ENCODE data around the gene LRRC38. TPM values are rescaled to one million over a fixed set of nuclear protein-coding genes. Genes with fewer than 3 reads are reported as not detected.
A peak's percentile ranks its signal among the peaks of the same experiment; 100 is the strongest.

Gene LRRC38
- total and polyA plus RNA-seq, 4 experiments from 2014 or later = not detected

- intact Hi-C loops (cut with micrococcal nuclease) = no loop called here
- ChIA-PET POLR2A (ENCODE audit: partially characterized antibody) (no interaction called here), CTCF (ENCODE audit: partially characterized antibody) (no interaction called here)
- H3K4me1 ChIP-seq (ENCODE audit: insufficient read depth, low read length) = no peaks in the 10 kb centered on the region
- no peaks in the 10 kb centered on the region for H3K36me3 ChIP-seq (ENCODE audit: insufficient read depth, low read length)
- no peaks in the 10 kb centered on the region for H3K36me3 Mint-ChIP-seq
- no peak overlapping the region for H3K4me3 ChIP-seq (ENCODE audit: low read length in 2 of 2)
- H3K27me3 Mint-ChIP-seq = peaks cover 11 to 26% of the 10 kb centered on the region in 2 donors
- no peaks in the 10 kb centered on the region for H3K4me1 Mint-ChIP-seq
- H3K9me3 Mint-ChIP-seq = peaks cover 0 to 12% (median 3%) of the 10 kb centered on the region in 8 donors
- H3K27ac Mint-ChIP-seq = peak overlapping the region in 1 of 7 donors; percentile 50
- no peaks in the 10 kb centered on the region for H3K27me3 ChIP-seq (ENCODE audit: insufficient read depth, low read length)
- DNase-seq = no peak
- no peaks in the 10 kb centered on the region for H3K9me3 ChIP-seq (ENCODE audit: control insufficient read depth in 1 of 2, low read length in 2 of 2)
- H3K4me3 Mint-ChIP-seq = no peak overlapping the region
- no peak overlapping the region for H3K27ac ChIP-seq (ENCODE audit: low read depth, low read length)
These were observed 3.5 kb upstream of the LRRC38 start for GRCh38 chr1:13517193-13517812.

GRCh38 chr1:13516606-13517005 is 2.8 kb upstream of the LRRC38 start:
- ChIA-PET CTCF (ENCODE audit: partially characterized antibody) (no interaction called here), POLR2A (ENCODE audit: partially characterized antibody) (no interaction called here)
- intact Hi-C loops (cut with micrococcal nuclease) = no loop called here
- Histone ChIP-seq H3K4me3 (ENCODE audit: low read length in 2 of 2) (no peak overlapping the region), H3K27me3 (ENCODE audit: insufficient read depth, low read length) (no peaks in the 10 kb centered on the region), H3K9me3 (ENCODE audit: control insufficient read depth in 1 of 2, low read length in 2 of 2) (no peaks in the 10 kb centered on the region), H3K4me1 (ENCODE audit: insufficient read depth, low read length) (no peaks in the 10 kb centered on the region), H3K27ac (ENCODE audit: low read depth, low read length) (no peak overlapping the region), H3K36me3 (ENCODE audit: insufficient read depth, low read length) (no peaks in the 10 kb centered on the region)
- Mint-ChIP-seq H3K9me3 (peaks cover 0 to 12% (median 3%) of the 10 kb centered on the region in 8 donors), H3K27me3 (peaks cover 13 to 29% of the 10 kb centered on the region in 2 donors), H3K4me3 (no peak overlapping the region), H3K4me1 (peaks cover 0 to 2% (median 0%) of the 10 kb centered on the region in 4 donors), H3K36me3 (no peaks in the 10 kb centered on the region), H3K27ac (no peak overlapping the region)
- no peak for DNase-seq

GRCh38 chr1:13514821-13515220 is 1.0 kb upstream of the LRRC38 start:
- CTCF ChIA-PET (ENCODE audit: partially characterized antibody) = no interaction called here
- Histone ChIP-seq H3K9me3 (ENCODE audit: control insufficient read depth in 1 of 2, low read length in 2 of 2) (no peaks in the 10 kb centered on the region), H3K4me3 (ENCODE audit: low read length in 2 of 2) (no peak overlapping the region), H3K4me1 (ENCODE audit: insufficient read depth, low read length) (no peaks in the 10 kb centered on the region), H3K27me3 (ENCODE audit: insufficient read depth, low read length) (no peaks in the 10 kb centered on the region), H3K36me3 (ENCODE audit: insufficient read depth, low read length) (no peaks in the 10 kb centered on the region), H3K27ac (ENCODE audit: low read depth, low read length) (no peak overlapping the region)
- H3K4me3 Mint-ChIP-seq = no peak overlapping the region
- H3K27me3 Mint-ChIP-seq = peaks cover 19 to 28% of the 10 kb centered on the region in 2 donors
- peaks cover 0 to 2% (median 0%) of the 10 kb centered on the region in 4 donors for H3K4me1 Mint-ChIP-seq
- peaks cover 0 to 7% (median 3%) of the 10 kb centered on the region in 8 donors for H3K9me3 Mint-ChIP-seq
- intact Hi-C loops (cut with micrococcal nuclease) = no loop called here
- no peak for DNase-seq
- H3K27ac Mint-ChIP-seq = no peak overlapping the region
- no peaks in the 10 kb centered on the region for H3K36me3 Mint-ChIP-seq
- POLR2A ChIA-PET (ENCODE audit: partially characterized antibody) = no interaction called here

GRCh38 chr1:13513063-13513894 is 524 bp downstream of the LRRC38 start:
- H3K4me3 Mint-ChIP-seq = no peak overlapping the region
- H3K36me3 Mint-ChIP-seq = no peaks in the 10 kb centered on the region
- Histone ChIP-seq H3K4me1 (ENCODE audit: insufficient read depth, low read length) (no peaks in the 10 kb centered on the region), H3K27me3 (ENCODE audit: insufficient read depth, low read length) (no peaks in the 10 kb centered on the region), H3K9me3 (ENCODE audit: control insufficient read depth in 1 of 2, low read length in 2 of 2) (no peaks in the 10 kb centered on the region), H3K4me3 (ENCODE audit: low read length in 2 of 2) (no peak overlapping the region), H3K27ac (ENCODE audit: low read depth, low read length) (no peak overlapping the region), H3K36me3 (ENCODE audit: insufficient read depth, low read length) (no peaks in the 10 kb centered on the region)
- H3K27ac Mint-ChIP-seq = no peak overlapping the region
- POLR2A ChIA-PET (ENCODE audit: partially characterized antibody) = no interaction called here
- H3K9me3 Mint-ChIP-seq = peaks cover 0 to 2% (median 0%) of the 10 kb centered on the region in 8 donors
- CTCF ChIA-PET (ENCODE audit: partially characterized antibody) = no interaction called here
- peaks cover 0 to 2% (median 0%) of the 10 kb centered on the region in 4 donors for H3K4me1 Mint-ChIP-seq
- DNase-seq = no peak
- peaks cover 19 to 30% of the 10 kb centered on the region in 2 donors for H3K27me3 Mint-ChIP-seq
- intact Hi-C loops (cut with micrococcal nuclease) = no loop called here

- intact Hi-C loops (cut with micrococcal nuclease) = no loop called here
- no peaks in the 10 kb centered on the region for H3K9me3 ChIP-seq (ENCODE audit: control insufficient read depth in 1 of 2, low read length in 2 of 2)
- H3K27me3 ChIP-seq (ENCODE audit: insufficient read depth, low read length) = no peaks in the 10 kb centered on the region
- no peaks in the 10 kb centered on the region for H3K36me3 ChIP-seq (ENCODE audit: insufficient read depth, low read length)
- ChIA-PET POLR2A (ENCODE audit: partially characterized antibody) (no interaction called here), CTCF (ENCODE audit: partially characterized antibody) (no interaction called here)
- no peak overlapping the region for H3K4me3 ChIP-seq (ENCODE audit: low read length in 2 of 2)
- H3K9me3 Mint-ChIP-seq = peaks cover 0 to 2% (median 0%) of the 10 kb centered on the region in 8 donors
- no peak overlapping the region for H3K27ac ChIP-seq (ENCODE audit: low read depth, low read length)
- DNase-seq = no peak
- H3K4me1 ChIP-seq (ENCODE audit: insufficient read depth, low read length) = no peaks in the 10 kb centered on the region
- H3K4me1 Mint-ChIP-seq = peaks cover 0 to 2% (median 0%) of the 10 kb centered on the region in 4 donors
- H3K36me3 Mint-ChIP-seq = no peaks in the 10 kb centered on the region
- no peak overlapping the region for H3K27ac Mint-ChIP-seq
- peaks cover 18 to 30% of the 10 kb centered on the region in 2 donors for H3K27me3 Mint-ChIP-seq
- H3K4me3 Mint-ChIP-seq = no peak overlapping the region
These were observed 1.3 kb downstream of the LRRC38 start for GRCh38 chr1:13512472-13512871.

GRCh38 chr1:13510499-13510898 is 3.3 kb downstream of the LRRC38 start:
- H3K4me1 ChIP-seq (ENCODE audit: insufficient read depth, low read length) = no peaks in the 10 kb centered on the region
- no peaks in the 10 kb centered on the region for H3K36me3 ChIP-seq (ENCODE audit: insufficient read depth, low read length)
- no peak overlapping the region for H3K27ac ChIP-seq (ENCODE audit: low read depth, low read length)
- peaks cover 16 to 20% of the 10 kb centered on the region in 2 donors for H3K27me3 Mint-ChIP-seq
- intact Hi-C loops (cut with micrococcal nuclease) = no loop called here
- no peak overlapping the region for H3K4me3 ChIP-seq (ENCODE audit: low read length in 2 of 2)
- CTCF ChIA-PET (ENCODE audit: partially characterized antibody) = no interaction called here
- no peaks in the 10 kb centered on the region for H3K9me3 ChIP-seq (ENCODE audit: control insufficient read depth in 1 of 2, low read length in 2 of 2)
- H3K27ac Mint-ChIP-seq = no peak overlapping the region
- peaks cover 0 to 2% (median 0%) of the 10 kb centered on the region in 4 donors for H3K4me1 Mint-ChIP-seq
- no peak overlapping the region for H3K4me3 Mint-ChIP-seq
- peaks cover 0 to 2% (median 0%) of the 10 kb centered on the region in 8 donors for H3K9me3 Mint-ChIP-seq
- no peaks in the 10 kb centered on the region for H3K27me3 ChIP-seq (ENCODE audit: insufficient read depth, low read length)
- POLR2A ChIA-PET (ENCODE audit: partially characterized antibody) = no interaction called here
- H3K36me3 Mint-ChIP-seq = no peaks in the 10 kb centered on the region
- no peak for DNase-seq

GRCh38 chr1:13507075-13507474 is 6.7 kb downstream of the LRRC38 start:
- intact Hi-C loops (cut with micrococcal nuclease) = no loop called here
- H3K4me3 Mint-ChIP-seq = no peak overlapping the region
- H3K27ac Mint-ChIP-seq = no peak overlapping the region
- H3K9me3 ChIP-seq (ENCODE audit: control insufficient read depth in 1 of 2, low read length in 2 of 2) = no peaks in the 10 kb centered on the region
- no peaks in the 10 kb centered on the region for H3K4me1 ChIP-seq (ENCODE audit: insufficient read depth, low read length)
- no peak overlapping the region for H3K27ac ChIP-seq (ENCODE audit: low read depth, low read length)
- H3K27me3 Mint-ChIP-seq = peaks cover 13 to 19% of the 10 kb centered on the region in 2 donors
- H3K4me1 Mint-ChIP-seq = no peaks in the 10 kb centered on the region
- H3K36me3 ChIP-seq (ENCODE audit: insufficient read depth, low read length) = no peaks in the 10 kb centered on the region
- no peaks in the 10 kb centered on the region for H3K27me3 ChIP-seq (ENCODE audit: insufficient read depth, low read length)
- CTCF ChIA-PET (ENCODE audit: partially characterized antibody) = no interaction called here
- POLR2A ChIA-PET (ENCODE audit: partially characterized antibody) = no interaction called here
- H3K4me3 ChIP-seq (ENCODE audit: low read length in 2 of 2) = no peak overlapping the region
- H3K36me3 Mint-ChIP-seq = no peaks in the 10 kb centered on the region
- no peak for DNase-seq
- peaks cover 0 to 2% (median 0%) of the 10 kb centered on the region in 8 donors for H3K9me3 Mint-ChIP-seq
